Tibial nerve (tissue), 4 donors: Measurements from ENCODE around the gene MED16. TPM values are rescaled to one million over a fixed set of nuclear protein-coding genes. Genes with fewer than 3 reads are reported as not detected.
"Not testable (repeated sequence)": the region's sequence is repeated elsewhere in the genome, so short reads cannot be mapped to it uniquely, and the experiment has no call there.

Experiments used
- DNase-seq, 2 donors: peaks; one replicate each; pipeline ENCODE4 v3.0.0-alpha.2; 2019; ENCODE audit warnings: low spot score in 2 of 2
- H3K27ac ChIP-seq, 4 donors: fragments of 200-600 bp; sonication (generic) in 3 of 4; one replicate each; pipeline ENCODE4 v1.5.1; 2017 to 2019; ENCODE audit warnings: mild to moderate bottlenecking in 1 of 4
- H3K27me3 ChIP-seq, 2 donors: fragments of 200-600 bp; sonication (generic) in 1 of 2; one replicate each; pipeline versions ENCODE4 v1.5.1 to v1.6.0; 2017 to 2019
- H3K36me3 ChIP-seq, 3 donors: fragments of 200-600 bp; sonication (generic); one replicate each; pipeline ENCODE4 v1.5.1; 2018 to 2019
- H3K4me1 ChIP-seq, 4 donors: fragments of 200-600 bp; sonication (generic) in 3 of 4; one replicate each; pipeline ENCODE4 v1.5.1; 2017 to 2019
- H3K4me3 ChIP-seq, 4 donors: fragments of 200-600 bp; sonication (generic) in 3 of 4; one replicate each; pipeline ENCODE4 v1.5.1; 2017 to 2019; ENCODE audit warnings: mild to moderate bottlenecking in 1 of 4, moderate library complexity in 1 of 4
- H3K9me3 ChIP-seq, 4 donors: fragments of 200-600 bp; sonication (generic) in 3 of 4; one replicate each; pipeline ENCODE4 v1.5.1; 2017 to 2019
- EP300 ChIP-seq, 2 donors: sonication (generic); formaldehyde crosslinking; IDR thresholded peaks; one replicate each; pipeline ENCODE4 v1.6.1; 2017; ENCODE audit warnings: antibody characterized with exemption in 2 of 2, mild to moderate bottlenecking in 1 of 2
- POLR2A ChIP-seq, 2 donors: fragments of 450-650 bp; IDR thresholded peaks; one replicate each; pipeline ENCODE4 v1.6.1; 2017; ENCODE audit warnings: antibody characterized with exemption in 2 of 2, mild to moderate bottlenecking in 2 of 2, moderate library complexity in 2 of 2
- WGBS, 2 donors: methylation state at CpG; one replicate each; pipeline ENCODE4 v1.1.5; 2018; 5-methylcytosine and 5-hydroxymethylcytosine counted together
- total RNA-seq, 4 donors: library from RNA; depleted of rRNA; stranded (reverse); fragments of >200 nt; gene quantifications; one replicate each; pipeline ENCODE4 v1.1.0, GENCODE V29; 2016
- TF ChIP-seq, protein P1 (sequence below), 5 experiments: fragments of 200-600 bp in 3 of 5; fragments of 450-650 bp in 2 of 5; sonication (generic) in 3 of 5; IDR thresholded peaks; one replicate each; pipeline ENCODE4 v1.5.1; 2016 to 2019; ENCODE audit warnings: antibody characterized with exemption in 5 of 5, mild to moderate bottlenecking in 3 of 5, moderate library complexity in 2 of 5

The MED16 gene
- total RNA-seq, 4 donors from 2014 or later = 49.6 to 67.5 (median 53.9) TPM

DNA sequence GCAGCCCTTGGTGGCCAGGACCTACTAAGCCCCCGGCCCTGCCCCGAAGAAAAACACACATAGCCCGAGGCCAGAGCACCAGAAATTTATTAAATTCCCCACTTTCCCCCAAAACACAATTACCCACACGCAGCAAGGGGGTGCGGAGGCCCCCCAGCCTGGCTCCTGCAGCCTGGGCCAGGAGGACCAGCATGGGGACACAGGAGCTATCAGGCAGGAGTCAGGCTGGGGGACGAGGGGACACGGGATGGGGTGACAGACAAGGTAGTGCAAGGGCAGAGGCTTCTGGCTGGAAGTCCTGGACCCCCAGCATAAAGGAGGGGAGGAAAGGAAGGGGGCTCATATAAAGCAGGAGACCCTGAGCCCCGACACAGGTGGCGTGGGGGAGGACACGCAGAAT, 3.4 kb upstream of the MED16 start:
- WGBS, 2 donors = 88 to 95% methylated on average over 10 of the region's 10 CpGs
- H3K4me3 ChIP-seq = no peak overlapping the region
- TF ChIP-seq, protein P1, sequence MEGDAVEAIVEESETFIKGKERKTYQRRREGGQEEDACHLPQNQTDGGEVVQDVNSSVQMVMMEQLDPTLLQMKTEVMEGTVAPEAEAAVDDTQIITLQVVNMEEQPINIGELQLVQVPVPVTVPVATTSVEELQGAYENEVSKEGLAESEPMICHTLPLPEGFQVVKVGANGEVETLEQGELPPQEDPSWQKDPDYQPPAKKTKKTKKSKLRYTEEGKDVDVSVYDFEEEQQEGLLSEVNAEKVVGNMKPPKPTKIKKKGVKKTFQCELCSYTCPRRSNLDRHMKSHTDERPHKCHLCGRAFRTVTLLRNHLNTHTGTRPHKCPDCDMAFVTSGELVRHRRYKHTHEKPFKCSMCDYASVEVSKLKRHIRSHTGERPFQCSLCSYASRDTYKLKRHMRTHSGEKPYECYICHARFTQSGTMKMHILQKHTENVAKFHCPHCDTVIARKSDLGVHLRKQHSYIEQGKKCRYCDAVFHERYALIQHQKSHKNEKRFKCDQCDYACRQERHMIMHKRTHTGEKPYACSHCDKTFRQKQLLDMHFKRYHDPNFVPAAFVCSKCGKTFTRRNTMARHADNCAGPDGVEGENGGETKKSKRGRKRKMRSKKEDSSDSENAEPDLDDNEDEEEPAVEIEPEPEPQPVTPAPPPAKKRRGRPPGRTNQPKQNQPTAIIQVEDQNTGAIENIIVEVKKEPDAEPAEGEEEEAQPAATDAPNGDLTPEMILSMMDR (IDR thresholded peaks at IDR 0.05) = no peak
- no peak for TF ChIP-seq EP300 (IDR thresholded peaks at IDR 0.05)
- no peak for TF ChIP-seq POLR2A (IDR thresholded peaks at IDR 0.05)

DNA sequence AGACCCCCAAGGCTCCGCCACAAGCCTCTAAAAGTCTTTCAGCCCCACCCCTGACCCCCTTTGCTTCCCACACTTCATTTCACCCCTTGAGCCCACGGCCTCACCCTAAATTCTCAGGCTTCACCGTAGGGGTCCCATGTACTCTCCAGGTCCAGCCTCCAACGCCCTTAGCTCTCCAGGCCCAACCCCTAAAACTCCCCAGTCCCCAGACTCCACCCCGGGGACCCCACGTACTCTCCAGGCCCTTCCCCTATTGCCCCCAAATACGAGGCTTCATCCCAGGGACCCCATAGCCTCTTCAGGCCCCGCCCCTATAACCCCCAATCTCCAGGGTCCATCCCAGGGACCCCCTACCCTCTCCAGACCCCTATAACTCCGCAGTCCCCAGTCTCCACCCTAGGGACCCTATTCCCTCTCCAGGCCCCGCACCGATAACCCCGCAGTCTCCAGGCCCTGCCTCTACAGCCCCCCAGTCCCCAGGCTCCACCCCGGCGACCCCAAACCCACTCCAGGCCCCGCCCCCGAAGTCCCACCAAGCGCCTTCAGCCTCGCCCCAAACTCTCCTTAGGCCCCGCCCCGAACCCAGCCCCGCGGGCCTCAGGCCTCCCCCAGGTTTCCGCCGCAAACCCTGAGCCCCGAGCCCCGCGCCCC, 619 bp downstream of the MED16 start:
- Histone ChIP-seq H3K27me3 (no peaks in the 10 kb centered on the region), H3K36me3 (peaks cover 0 to 43% (median 0%) of the 10 kb centered on the region in 3 donors), H3K4me3 (peak overlapping the region; percentile 65 to 92 (median 83)), H3K27ac (peak overlapping the region; percentile 88 to 96 (median 92)), H3K9me3 (no peaks in the 10 kb centered on the region), H3K4me1 (peaks cover 0 to 15% (median 3%) of the 10 kb centered on the region in 4 donors)
- TF ChIP-seq POLR2A (IDR thresholded peaks at IDR 0.05) (no peak), EP300 (IDR thresholded peaks at IDR 0.05) (no peak)
- TF ChIP-seq, protein P1 (IDR thresholded peaks at IDR 0.05) = no peak
- WGBS, 2 donors = 5% methylated on average over 18 to 23 of the region's 27 CpGs
- no peak for DNase-seq

More for the DNA sequence above, 3.4 kb upstream of the MED16 start:
- no peak for DNase-seq
- Histone ChIP-seq H3K27ac (no peak overlapping the region), H3K4me1 (peaks cover 0 to 11% (median 3%) of the 10 kb centered on the region in 4 donors), H3K36me3 (peaks cover 0 to 36% (median 0%) of the 10 kb centered on the region in 3 donors), H3K9me3 (no peaks in the 10 kb centered on the region), H3K27me3 (no peaks in the 10 kb centered on the region)

DNA sequence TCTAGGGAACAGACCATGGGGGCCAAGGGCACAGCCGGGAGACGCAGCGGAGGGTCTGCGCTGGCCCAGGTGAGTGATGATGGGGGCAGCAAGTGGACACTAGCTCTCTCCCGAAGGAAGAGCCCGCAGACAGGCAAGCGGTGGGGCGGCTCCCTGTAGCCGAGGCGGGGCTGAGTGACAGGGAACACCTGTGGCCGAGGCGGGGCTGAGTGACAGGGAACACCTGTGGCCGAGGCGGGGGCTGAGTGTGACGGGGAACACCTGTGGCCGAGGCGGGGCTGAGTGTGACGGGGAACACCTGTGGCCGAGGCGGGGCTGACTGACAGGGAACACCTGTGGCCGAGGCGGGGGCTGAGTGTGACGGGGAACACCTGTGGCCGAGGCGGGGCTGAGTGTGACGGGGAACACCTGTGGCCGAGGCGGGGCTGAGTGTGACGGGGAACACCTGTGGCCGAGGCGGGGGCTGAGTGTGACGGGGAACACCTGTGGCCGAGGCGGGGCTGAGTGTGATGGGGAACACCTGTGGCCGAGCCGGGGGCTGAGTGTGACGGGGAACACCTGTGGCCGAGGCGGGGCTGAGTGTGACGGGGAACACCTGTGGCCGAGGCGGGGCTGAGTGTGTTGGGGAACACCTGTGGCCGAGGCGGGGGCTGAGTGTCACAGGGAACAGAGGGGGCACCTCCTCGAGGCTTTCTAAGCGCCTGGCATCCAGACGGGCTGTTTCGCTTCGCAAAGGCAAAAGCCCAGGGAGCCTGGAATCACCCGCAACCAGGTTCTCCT, 1.4 kb downstream of the MED16 start:
- H3K27me3 ChIP-seq, H3K9me3 ChIP-seq, DNase-seq: not testable (repeated sequence)
- Histone ChIP-seq H3K36me3 (peaks cover 0 to 47% (median 0%) of the 10 kb centered on the region in 3 donors), H3K4me3 (peak overlapping the region in 3 of 4 donors; percentile 65 to 90 (median 76)), H3K27ac (peak overlapping the region in 3 of 4 donors; percentile 88 to 96 (median 92)), H3K4me1 (peaks cover 0 to 15% (median 3%) of the 10 kb centered on the region in 4 donors)
- WGBS, 2 donors = 82% methylated on average over 36 to 40 of the region's 50 CpGs

DNA sequence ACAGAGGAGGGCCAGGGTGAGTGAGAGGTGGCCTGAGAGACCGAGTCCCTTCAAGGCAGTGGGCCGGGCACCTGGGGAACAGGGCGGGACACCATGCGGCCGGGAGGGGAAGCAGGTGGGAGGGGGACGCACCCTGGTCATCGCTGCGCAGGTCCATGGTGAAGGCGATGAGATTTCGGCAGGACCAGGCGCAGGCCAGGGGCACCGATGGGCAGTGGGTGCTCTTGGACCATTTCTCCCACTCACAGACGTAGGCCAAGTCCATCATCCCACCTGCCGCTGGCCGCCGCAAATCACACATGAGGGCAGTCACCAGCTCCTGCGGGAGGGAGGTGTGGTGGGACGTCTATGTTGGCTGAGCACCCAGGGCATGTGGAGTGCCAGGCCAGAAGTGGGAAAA, 2.2 kb downstream of the MED16 start:
- no peaks in the 10 kb centered on the region for H3K27me3 ChIP-seq
- no peaks in the 10 kb centered on the region for H3K9me3 ChIP-seq
- no peak overlapping the region for H3K4me3 ChIP-seq
- H3K27ac ChIP-seq = no peak overlapping the region
- no peak for DNase-seq
- 85 to 87% methylated on average over 13 to 16 of the region's 18 CpGs for WGBS, 2 donors
- peaks cover 0 to 15% (median 3%) of the 10 kb centered on the region in 4 donors for H3K4me1 ChIP-seq
- TF ChIP-seq, protein P1 (IDR thresholded peaks at IDR 0.05) = no peak
- TF ChIP-seq POLR2A (IDR thresholded peaks at IDR 0.05) (no peak), EP300 (IDR thresholded peaks at IDR 0.05) (no peak)
- peaks cover 0 to 54% (median 3%) of the 10 kb centered on the region in 3 donors for H3K36me3 ChIP-seq

DNA sequence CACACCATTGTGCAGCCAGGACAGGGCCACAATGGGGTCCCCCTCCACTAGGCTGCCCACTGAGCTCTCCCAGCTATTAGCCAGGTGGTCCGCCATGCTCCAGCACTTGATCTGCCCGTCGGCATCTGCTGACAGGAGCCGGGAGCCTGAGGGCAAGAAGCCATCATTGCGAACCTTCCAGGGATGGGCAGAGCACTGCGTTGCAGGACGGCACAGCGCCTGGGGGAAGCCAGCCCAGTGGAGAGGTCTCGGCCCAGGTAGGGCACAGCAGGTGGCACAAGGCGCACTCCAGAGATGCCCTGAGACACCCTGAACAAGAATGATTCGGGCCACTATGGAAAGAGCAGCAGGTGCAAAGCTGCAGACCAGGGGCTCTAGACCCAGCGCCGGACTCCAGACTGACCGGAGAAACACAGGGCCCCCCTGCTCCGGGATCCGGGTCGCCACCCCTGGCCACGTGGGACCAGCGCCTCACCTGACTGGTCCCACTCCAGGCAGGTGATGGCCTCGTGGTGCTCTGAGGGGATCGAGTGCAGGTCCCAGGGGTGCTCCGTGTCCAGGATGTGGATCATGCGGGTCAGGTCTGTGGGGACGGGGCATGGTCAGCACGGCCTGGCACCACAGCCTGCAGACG, 3.2 kb downstream of the MED16 start:
- DNase-seq = no peak
- Histone ChIP-seq H3K4me1 (peaks cover 0 to 15% (median 3%) of the 10 kb centered on the region in 4 donors), H3K36me3 (peaks cover 0 to 65% (median 9%) of the 10 kb centered on the region in 3 donors), H3K27ac (no peak overlapping the region), H3K4me3 (no peak overlapping the region), H3K9me3 (no peaks in the 10 kb centered on the region), H3K27me3 (no peaks in the 10 kb centered on the region)
- TF ChIP-seq EP300 (IDR thresholded peaks at IDR 0.05) = no peak
- TF ChIP-seq, protein P1 (IDR thresholded peaks at IDR 0.05) = no peak
- no peak for TF ChIP-seq POLR2A (IDR thresholded peaks at IDR 0.05)
- 89 to 90% methylated on average over 17 to 21 of the region's 26 CpGs for WGBS, 2 donors
